ENCODE measurements around the gene TSNAXIP1. TPM values are rescaled to one million over a fixed set of nuclear protein-coding genes. Genes with fewer than 3 reads are reported as not detected.

The TSNAXIP1 gene
- total RNA-seq, 1 donor from 2014 or later, result under 0.01 TPM

GRCh38 chr16:67873435-67874370 lies 67.0 kb downstream of the TSNAXIP1 start:
- peak; percentile 28 for FAIRE-seq
- no peak for DNase-seq (ENCODE audit: low read depth)
- no peak for TF ChIP-seq CTCF (IDR thresholded peaks at IDR 0.05; ENCODE audit: insufficient read depth, low read length, severe bottlenecking)
- H3K27me3 ChIP-seq (ENCODE audit: control insufficient read depth, insufficient read depth, low read length), result no peaks in the 10 kb centered on the region
- H3K36me3 ChIP-seq (ENCODE audit: control insufficient read depth, insufficient read depth, low read length), result peaks cover 24% of the 10 kb centered on the region
- peak overlapping the region; percentile 72 for H3K4me3 ChIP-seq (ENCODE audit: low read depth, low read length)

DNA sequence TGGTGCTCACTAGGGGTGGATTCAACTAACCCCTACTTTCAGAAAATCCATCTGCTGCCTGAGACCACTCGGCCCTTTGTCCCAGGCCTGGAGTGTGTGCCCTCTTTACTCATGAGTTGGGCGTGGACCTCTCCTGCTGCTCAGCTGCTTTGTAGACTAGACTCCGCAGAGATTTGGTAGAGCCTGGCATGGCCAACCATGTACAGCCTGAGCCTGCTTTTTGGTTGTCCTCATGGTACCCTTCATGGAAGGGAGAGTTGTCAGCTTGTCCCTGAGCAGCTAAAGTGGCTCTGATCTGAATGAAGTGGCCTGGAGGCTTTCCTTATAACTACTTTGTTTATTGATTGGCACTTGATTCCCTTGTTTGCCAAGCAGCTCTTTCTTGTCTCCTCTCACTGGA lies 67.7 kb downstream of the TSNAXIP1 start:
- FAIRE-seq, result no peak
- no peak for DNase-seq (ENCODE audit: low read depth)
- no peaks in the 10 kb centered on the region for H3K27me3 ChIP-seq (ENCODE audit: control insufficient read depth, insufficient read depth, low read length)
- H3K4me3 ChIP-seq (ENCODE audit: low read depth, low read length), result no peak overlapping the region
- no peak for TF ChIP-seq CTCF (IDR thresholded peaks at IDR 0.05; ENCODE audit: insufficient read depth, low read length, severe bottlenecking)
- peaks cover 31% of the 10 kb centered on the region for H3K36me3 ChIP-seq (ENCODE audit: control insufficient read depth, insufficient read depth, low read length)

- DNase-seq (ENCODE audit: low read depth) (no peak), FAIRE-seq (no peak)
- Histone ChIP-seq H3K36me3 (ENCODE audit: control insufficient read depth, insufficient read depth, low read length) (peaks cover 44% of the 10 kb centered on the region), H3K4me3 (ENCODE audit: low read depth, low read length) (no peak overlapping the region), H3K27me3 (ENCODE audit: control insufficient read depth, insufficient read depth, low read length) (no peaks in the 10 kb centered on the region)
- TF ChIP-seq CTCF (IDR thresholded peaks at IDR 0.05; ENCODE audit: insufficient read depth, low read length, severe bottlenecking), result no peak
Observed at GRCh38 chr16:67877064-67877463, 70.4 kb downstream of the TSNAXIP1 start.

Other genes starting within 250 kb of the TSNAXIP1 start
- 21.1 and 26.5 TPM in 2 replicates for gene CTCF, start 244.4 kb upstream of the TSNAXIP1 start, total RNA-seq
- gene CARMIL2, start 161.7 kb upstream of the TSNAXIP1 start, total RNA-seq, result not detected in 2 replicates
- 8.4 and 11.0 TPM in 2 replicates for gene ACD, start 146.6 kb upstream of the TSNAXIP1 start, total RNA-seq
- gene PARD6A, start 145.9 kb upstream of the TSNAXIP1 start, total RNA-seq, result 2.6 and 4.4 TPM in 2 replicates
- 12.8 and 15.5 TPM in 2 replicates for gene ENKD1, start 140.1 kb upstream of the TSNAXIP1 start, total RNA-seq
- gene C16orf86, start 140.1 kb upstream of the TSNAXIP1 start, total RNA-seq, result 0.26 and 0.79 TPM in 2 replicates
- gene GFOD2, start 87.6 kb upstream of the TSNAXIP1 start, total RNA-seq, result 17.9 and 23.6 TPM in 2 replicates
- 2.6 and 3.3 TPM in 2 replicates for gene RANBP10, start 329 bp upstream of the TSNAXIP1 start, total RNA-seq
- 22.1 and 34.2 TPM in 2 replicates for gene THAP11, start 35.4 kb downstream of the TSNAXIP1 start, total RNA-seq
- gene NUTF2, start 40.0 kb downstream of the TSNAXIP1 start, total RNA-seq, result 42.6 and 98.6 TPM in 2 replicates
- gene CENPT, start 40.8 kb downstream of the TSNAXIP1 start, total RNA-seq, result 10.3 and 10.9 TPM in 2 replicates
- 26.9 and 35.6 TPM in 2 replicates for gene EDC4, start 66.2 kb downstream of the TSNAXIP1 start, total RNA-seq
- not detected in 2 replicates for gene NRN1L, start 78.0 kb downstream of the TSNAXIP1 start, total RNA-seq
- gene PSKH1, start 86.4 kb downstream of the TSNAXIP1 start, total RNA-seq, result 13.2 and 15.5 TPM in 2 replicates
- gene CTRL, start 125.0 kb downstream of the TSNAXIP1 start, total RNA-seq, result 0.26 TPM in 2 replicates
- 16.3 and 23.7 TPM in 2 replicates for gene PSMB10, start 130.0 kb downstream of the TSNAXIP1 start, total RNA-seq
- gene LCAT, start 137.2 kb downstream of the TSNAXIP1 start, total RNA-seq, result 1.6 and 1.7 TPM in 2 replicates
- 20.5 and 35.2 TPM in 2 replicates for gene SLC12A4, start 161.7 kb downstream of the TSNAXIP1 start, total RNA-seq
- gene DPEP3, start 173.6 kb downstream of the TSNAXIP1 start, total RNA-seq, result not detected in 2 replicates
- gene DPEP2, start 192.6 kb downstream of the TSNAXIP1 start, total RNA-seq, result not detected in 2 replicates
- not detected in 2 replicates for gene DPEP2NB, start 209.0 kb downstream of the TSNAXIP1 start, total RNA-seq
- 10.9 and 16.3 TPM in 2 replicates for gene DDX28, start 216.3 kb downstream of the TSNAXIP1 start, total RNA-seq
- 23.7 and 24.1 TPM in 2 replicates for gene DUS2, start 216.4 kb downstream of the TSNAXIP1 start, total RNA-seq

Data from bronchial epithelial cell (primary cell).